ENCODE results near the gene FGF19.

The FGF19 gene

GRCh38 chr11:69718912-69719311 lies 15.1 kb upstream of the FGF19 start:
- no peaks in the 10 kb centered on the region for H3K9me3 ChIP-seq (ENCODE audit: control insufficient read depth, low read length)
- WGBS, 2 experiments: 90 to 93% methylated on average over 8 of the region's 8 CpGs
- no peaks in the 10 kb centered on the region for H3K4me1 ChIP-seq (ENCODE audit: control insufficient read depth, insufficient read depth, low read length)
- no peaks in the 10 kb centered on the region for H3K36me3 ChIP-seq (ENCODE audit: control insufficient read depth, insufficient read depth, low read length)
- peaks cover 23% of the 10 kb centered on the region for H3K27me3 ChIP-seq (ENCODE audit: control insufficient read depth, insufficient read depth, low read length, poor library complexity, severe bottlenecking)
- no peak overlapping the region for H3K4me3 ChIP-seq (ENCODE audit: insufficient read depth, low read depth, low read length)
- no peak overlapping the region for H3K27ac ChIP-seq (ENCODE audit: insufficient read depth, low read depth, low read length, poor library complexity, severe bottlenecking)

DNA sequence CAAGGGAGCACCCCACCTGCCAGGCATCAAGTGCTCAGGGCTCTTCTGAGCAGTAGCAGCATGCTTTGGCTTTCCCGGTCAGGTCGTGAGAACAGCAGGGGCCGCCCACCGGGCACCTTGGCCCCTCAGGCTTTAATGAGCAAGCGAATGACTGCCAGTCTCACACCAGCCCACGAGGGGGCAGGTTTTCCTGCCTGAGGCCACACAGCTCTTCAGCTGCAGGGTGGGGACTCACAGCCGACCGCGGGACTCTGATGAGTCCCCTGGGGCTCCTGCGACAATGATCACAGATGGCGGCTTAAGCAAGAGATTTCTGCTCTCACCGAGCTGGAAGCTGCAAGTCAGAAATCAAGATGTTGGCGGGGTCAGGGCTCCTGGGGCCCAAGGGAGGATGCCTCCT lies 14.3 kb upstream of the FGF19 start:
- Histone ChIP-seq H3K36me3 (ENCODE audit: control insufficient read depth, insufficient read depth, low read length) (no peaks in the 10 kb centered on the region), H3K27me3 (ENCODE audit: control insufficient read depth, insufficient read depth, low read length, poor library complexity, severe bottlenecking) (peaks cover 23% of the 10 kb centered on the region), H3K9me3 (ENCODE audit: control insufficient read depth, low read length) (no peaks in the 10 kb centered on the region), H3K27ac (ENCODE audit: insufficient read depth, low read depth, low read length, poor library complexity, severe bottlenecking) (no peak overlapping the region), H3K4me3 (ENCODE audit: insufficient read depth, low read depth, low read length) (no peak overlapping the region), H3K4me1 (ENCODE audit: control insufficient read depth, insufficient read depth, low read length) (no peaks in the 10 kb centered on the region)
- WGBS, 2 experiments: 2 to 3% methylated on average over 13 of the region's 13 CpGs

GRCh38 chr11:69716891-69717747 lies 13.3 kb upstream of the FGF19 start:
- Histone ChIP-seq H3K4me3 (ENCODE audit: insufficient read depth, low read depth, low read length) (no peak overlapping the region), H3K36me3 (ENCODE audit: control insufficient read depth, insufficient read depth, low read length) (no peaks in the 10 kb centered on the region), H3K27ac (ENCODE audit: insufficient read depth, low read depth, low read length, poor library complexity, severe bottlenecking) (no peak overlapping the region), H3K9me3 (ENCODE audit: control insufficient read depth, low read length) (no peaks in the 10 kb centered on the region), H3K27me3 (ENCODE audit: control insufficient read depth, insufficient read depth, low read length, poor library complexity, severe bottlenecking) (peaks cover 23% of the 10 kb centered on the region), H3K4me1 (ENCODE audit: control insufficient read depth, insufficient read depth, low read length) (peaks cover 1% of the 10 kb centered on the region)
- 67 to 70% methylated on average over 6 of the region's 6 CpGs for WGBS, 2 experiments

DNA sequence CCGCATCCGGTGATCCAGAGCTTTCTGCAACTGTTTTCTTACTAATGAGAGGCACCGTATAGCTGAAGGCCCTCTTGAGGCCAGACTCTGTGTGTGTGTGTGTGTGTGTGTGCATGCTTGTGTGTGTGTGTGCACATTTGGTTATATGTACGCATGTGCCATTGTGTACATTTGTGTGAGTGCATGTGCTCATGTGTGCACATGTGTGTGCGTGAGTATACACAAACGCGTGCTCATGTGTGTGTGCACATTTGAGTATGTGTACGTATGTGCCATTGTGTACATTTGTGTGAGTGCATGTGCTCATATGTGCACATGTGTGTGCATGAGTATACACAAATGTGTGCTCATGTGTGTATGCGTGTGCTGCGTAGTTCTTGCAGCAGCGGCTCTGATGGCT lies 12.3 kb upstream of the FGF19 start:
- Histone ChIP-seq H3K27me3 (ENCODE audit: control insufficient read depth, insufficient read depth, low read length, poor library complexity, severe bottlenecking) (peaks cover 23% of the 10 kb centered on the region), H3K27ac (ENCODE audit: insufficient read depth, low read depth, low read length, poor library complexity, severe bottlenecking) (no peak overlapping the region), H3K36me3 (ENCODE audit: control insufficient read depth, insufficient read depth, low read length) (no peaks in the 10 kb centered on the region), H3K4me1 (ENCODE audit: control insufficient read depth, insufficient read depth, low read length) (peaks cover 8% of the 10 kb centered on the region), H3K4me3 (ENCODE audit: insufficient read depth, low read depth, low read length) (no peak overlapping the region), H3K9me3 (ENCODE audit: control insufficient read depth, low read length) (no peaks in the 10 kb centered on the region)
- WGBS, 2 experiments: 91 to 93% methylated on average over 11 of the region's 11 CpGs

DNA sequence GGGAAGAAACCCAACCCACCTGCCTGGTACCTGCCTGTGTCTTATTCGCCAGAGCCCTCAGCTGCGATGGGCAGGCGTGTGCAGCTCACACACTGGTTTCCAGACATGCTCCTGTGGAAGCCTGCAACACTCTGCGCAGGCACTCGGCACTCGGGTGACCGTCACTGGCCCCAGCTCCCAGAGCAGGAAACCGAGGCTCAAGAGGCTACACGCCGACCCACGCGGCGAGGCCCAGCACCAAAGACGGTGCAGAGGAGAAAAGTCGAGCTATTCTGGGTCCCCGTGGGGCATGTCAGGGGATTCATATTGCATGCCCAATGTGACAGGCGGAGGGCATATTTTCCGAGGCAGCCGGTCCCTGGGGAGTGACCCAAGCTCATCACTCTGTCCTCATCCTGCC lies 11.6 kb upstream of the FGF19 start:
- Histone ChIP-seq H3K4me3 (ENCODE audit: insufficient read depth, low read depth, low read length) (no peak overlapping the region), H3K27me3 (ENCODE audit: control insufficient read depth, insufficient read depth, low read length, poor library complexity, severe bottlenecking) (peaks cover 23% of the 10 kb centered on the region), H3K9me3 (ENCODE audit: control insufficient read depth, low read length) (no peaks in the 10 kb centered on the region), H3K4me1 (ENCODE audit: control insufficient read depth, insufficient read depth, low read length) (peaks cover 8% of the 10 kb centered on the region), H3K27ac (ENCODE audit: insufficient read depth, low read depth, low read length, poor library complexity, severe bottlenecking) (no peak overlapping the region), H3K36me3 (ENCODE audit: control insufficient read depth, insufficient read depth, low read length) (no peaks in the 10 kb centered on the region)
- 93 to 94% methylated on average over 19 of the region's 19 CpGs for WGBS, 2 experiments

DNA sequence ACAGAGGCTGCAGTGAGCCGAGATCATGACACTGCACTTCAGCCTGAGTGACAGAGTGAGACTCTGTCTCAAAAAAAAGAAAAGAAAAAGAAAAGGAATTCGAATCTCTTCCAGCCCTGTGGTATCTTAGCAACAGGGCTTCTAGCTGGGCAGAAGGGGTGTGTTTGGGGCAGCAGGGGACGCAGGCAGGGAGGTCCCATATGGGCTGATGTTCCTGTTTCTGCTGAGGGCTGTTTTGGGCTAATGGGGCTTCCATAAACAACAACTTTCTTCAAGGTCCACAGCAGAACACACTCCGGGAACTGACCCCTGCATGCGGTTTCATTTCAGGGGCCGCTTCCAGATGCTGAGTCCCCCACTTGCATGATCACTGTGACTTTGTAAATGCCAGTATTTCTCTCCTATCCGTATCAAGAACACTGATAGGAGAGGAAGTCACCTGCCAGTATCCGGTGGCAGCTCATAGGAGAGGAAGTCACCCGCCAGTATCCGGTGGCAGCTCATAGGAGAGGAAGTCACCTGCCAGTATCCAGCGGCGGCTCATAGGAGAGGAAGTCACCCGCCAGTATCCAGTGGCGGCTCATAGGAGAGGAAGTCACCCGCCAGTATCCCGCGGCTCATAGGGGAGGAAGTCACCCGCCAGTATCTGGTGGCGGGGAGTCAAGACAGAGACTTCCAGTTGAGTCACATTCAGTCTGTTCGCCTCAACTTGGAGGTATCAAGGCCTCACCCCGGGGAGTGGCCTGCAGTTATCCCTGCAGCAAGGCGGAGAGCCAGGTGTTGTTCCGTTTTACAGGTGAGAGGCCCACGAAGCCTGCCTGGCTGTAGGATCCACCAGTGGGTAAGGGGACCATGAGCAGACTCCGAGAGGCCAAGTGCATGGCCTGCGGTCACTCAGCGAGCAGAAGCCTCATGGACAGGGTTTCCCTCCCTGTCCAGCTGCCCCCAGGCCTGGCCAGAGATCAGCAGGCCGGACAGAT lies 8.3 kb upstream of the FGF19 start:
- Histone ChIP-seq H3K4me1 (ENCODE audit: control insufficient read depth, insufficient read depth, low read length) (peaks cover 8% of the 10 kb centered on the region), H3K27me3 (ENCODE audit: control insufficient read depth, insufficient read depth, low read length, poor library complexity, severe bottlenecking) (peaks cover 5% of the 10 kb centered on the region), H3K9me3 (ENCODE audit: control insufficient read depth, low read length) (no peaks in the 10 kb centered on the region), H3K4me3 (ENCODE audit: insufficient read depth, low read depth, low read length) (no peak overlapping the region), H3K27ac (ENCODE audit: insufficient read depth, low read depth, low read length, poor library complexity, severe bottlenecking) (no peak overlapping the region), H3K36me3 (ENCODE audit: control insufficient read depth, insufficient read depth, low read length) (no peaks in the 10 kb centered on the region)
- WGBS, 2 experiments: 81 to 82% methylated on average over 28 of the region's 28 CpGs

DNA sequence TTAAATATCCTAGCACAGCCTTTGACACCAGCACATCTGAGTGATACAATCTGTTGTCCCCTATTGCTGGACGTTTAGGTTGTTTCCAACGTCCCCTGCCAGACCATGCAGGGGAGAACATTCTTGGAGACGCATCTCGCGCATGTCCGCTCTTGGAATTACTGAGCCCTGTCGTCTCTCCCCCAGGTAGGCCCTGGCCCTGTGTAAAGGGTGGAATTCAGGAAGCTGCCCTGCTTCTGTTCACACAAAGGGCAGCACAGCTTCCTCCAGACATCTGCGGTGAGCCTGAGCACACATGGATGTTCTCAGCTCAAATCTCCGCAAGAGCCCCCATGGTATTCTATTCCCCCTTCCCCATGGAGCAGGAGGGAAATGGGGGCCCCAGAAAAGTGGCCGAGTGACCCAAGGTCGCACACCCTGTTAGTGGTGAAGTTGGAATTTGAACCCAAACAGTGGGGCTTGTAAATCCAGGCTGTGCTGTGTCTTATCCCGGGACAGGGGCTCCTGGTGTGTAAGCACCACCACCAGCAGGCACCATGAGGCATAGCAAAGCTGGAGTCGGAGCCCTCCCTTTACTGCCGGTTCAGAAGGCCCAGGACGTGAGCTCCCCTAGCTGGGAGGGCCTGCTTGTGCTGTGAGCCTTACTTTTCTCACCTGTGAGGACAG lies 5.0 kb upstream of the FGF19 start:
- peaks cover 24% of the 10 kb centered on the region for H3K4me1 ChIP-seq (ENCODE audit: control insufficient read depth, insufficient read depth, low read length)
- no peaks in the 10 kb centered on the region for H3K36me3 ChIP-seq (ENCODE audit: control insufficient read depth, insufficient read depth, low read length)
- no peaks in the 10 kb centered on the region for H3K9me3 ChIP-seq (ENCODE audit: control insufficient read depth, low read length)
- peaks cover 31% of the 10 kb centered on the region for H3K27me3 ChIP-seq (ENCODE audit: control insufficient read depth, insufficient read depth, low read length, poor library complexity, severe bottlenecking)
- no peak overlapping the region for H3K27ac ChIP-seq (ENCODE audit: insufficient read depth, low read depth, low read length, poor library complexity, severe bottlenecking)
- no peak overlapping the region for H3K4me3 ChIP-seq (ENCODE audit: insufficient read depth, low read depth, low read length)
- 67 to 69% methylated on average over 15 of the region's 15 CpGs for WGBS, 2 experiments

DNA sequence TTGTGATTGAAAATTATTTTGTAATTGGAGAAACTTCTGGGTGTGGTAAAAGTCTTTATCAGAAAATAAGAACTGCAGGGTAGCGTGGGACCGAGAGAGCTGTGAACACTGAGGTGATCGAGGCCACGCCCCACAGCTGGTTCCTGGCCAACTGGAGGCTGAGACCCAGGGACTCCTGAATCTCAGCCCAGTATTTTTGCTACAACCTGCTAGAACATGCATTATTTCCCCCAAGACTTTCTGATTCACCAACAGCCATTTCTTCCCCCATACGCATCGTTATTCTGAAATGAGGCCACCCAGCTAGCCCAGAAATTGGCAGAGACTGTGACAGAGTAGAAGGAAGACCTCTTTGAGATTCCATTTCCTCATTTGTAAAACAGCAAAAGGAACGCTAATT lies 3.4 kb upstream of the FGF19 start:
- Histone ChIP-seq H3K27me3 (ENCODE audit: control insufficient read depth, insufficient read depth, low read length, poor library complexity, severe bottlenecking) (peaks cover 48% of the 10 kb centered on the region), H3K27ac (ENCODE audit: insufficient read depth, low read depth, low read length, poor library complexity, severe bottlenecking) (no peak overlapping the region), H3K9me3 (ENCODE audit: control insufficient read depth, low read length) (no peaks in the 10 kb centered on the region), H3K4me3 (ENCODE audit: insufficient read depth, low read depth, low read length) (no peak overlapping the region), H3K4me1 (ENCODE audit: control insufficient read depth, insufficient read depth, low read length) (peaks cover 25% of the 10 kb centered on the region), H3K36me3 (ENCODE audit: control insufficient read depth, insufficient read depth, low read length) (no peaks in the 10 kb centered on the region)
- 67 to 72% methylated on average over 7 of the region's 7 CpGs for WGBS, 2 experiments

- H3K27me3 ChIP-seq (ENCODE audit: control insufficient read depth, insufficient read depth, low read length, poor library complexity, severe bottlenecking): peaks cover 58% of the 10 kb centered on the region
- H3K27ac ChIP-seq (ENCODE audit: insufficient read depth, low read depth, low read length, poor library complexity, severe bottlenecking): no peak overlapping the region
- H3K36me3 ChIP-seq (ENCODE audit: control insufficient read depth, insufficient read depth, low read length): no peaks in the 10 kb centered on the region
- H3K4me1 ChIP-seq (ENCODE audit: control insufficient read depth, insufficient read depth, low read length): peaks cover 23% of the 10 kb centered on the region
- H3K9me3 ChIP-seq (ENCODE audit: control insufficient read depth, low read length): no peaks in the 10 kb centered on the region
- H3K4me3 ChIP-seq (ENCODE audit: insufficient read depth, low read depth, low read length): no peak overlapping the region
- WGBS, 2 experiments: 72 to 78% methylated on average over 20 of the region's 20 CpGs
These were observed 2.3 kb upstream of the FGF19 start for GRCh38 chr11:69705901-69706787.

All from ectodermal cell (in vitro differentiated cells).